Epithelial cell of esophagus (primary cell): ENCODE data around the gene IRX4.

ENCODE experiments used
- DNase-seq: peaks from one replicate; pipeline ENCODE4 v3.0.0; 2010; ENCODE audit warnings: low read depth
- H3K4me3 ChIP-seq: 2 replicates; pipeline ENCODE4 v1.5.1; 2011; ENCODE audit warnings: mild to moderate bottlenecking, low read length, control low read depth
- CTCF ChIP-seq: IDR thresholded peaks from 2 replicates; pipeline ENCODE4 v1.5.1; 2011; ENCODE audit warnings: low read depth, mild to moderate bottlenecking, low read length, control low read depth, inconsistent platforms; ENCODE audit not compliant: insufficient read depth; ENCODE audit errors: missing control alignments

IRX4 gene

GRCh38 chr5:1886846-1887587 lies 4.3 kb upstream of the IRX4 start:
- no peak for TF ChIP-seq CTCF
- H3K4me3 ChIP-seq: peak overlapping the region; percentile 67
- peak; percentile 26 for DNase-seq

GRCh38 chr5:1885868-1886845 lies 3.4 kb upstream of the IRX4 start:
- peak overlapping the region; percentile 67 for H3K4me3 ChIP-seq
- peak; percentile 16 for DNase-seq
- TF ChIP-seq CTCF: no peak

- H3K4me3 ChIP-seq: peak overlapping the region; percentile 67
- TF ChIP-seq CTCF: no peak
- DNase-seq: peak; percentile 36
Observed at GRCh38 chr5:1885404-1885755, 2.7 kb upstream of the IRX4 start.

- DNase-seq: peak; percentile 8
- peak overlapping the region; percentile 67 for H3K4me3 ChIP-seq
- no peak for TF ChIP-seq CTCF
Observed at GRCh38 chr5:1884678-1885403, 2.1 kb upstream of the IRX4 start.

- TF ChIP-seq CTCF: no peak
- H3K4me3 ChIP-seq: peak overlapping the region; percentile 67
- DNase-seq: peak; percentile 84
Observed at GRCh38 chr5:1883925-1884677, 1.4 kb upstream of the IRX4 start.

- DNase-seq: peak; percentile 58
- TF ChIP-seq CTCF: peak; percentile 10
- peak overlapping the region; percentile 67 for H3K4me3 ChIP-seq
Observed at GRCh38 chr5:1883120-1883924, 597 bp upstream of the IRX4 start.
